ENCODE data around the gene SLC6A8. TPM values are rescaled to one million over a fixed set of nuclear protein-coding genes. Genes with fewer than 3 reads are reported as not detected.

The SLC6A8 gene
- total and polyA plus RNA-seq, 2 of the 4 experiments (the other 2 are of a cell fraction): 7.2 to 25.5 TPM

DNA sequence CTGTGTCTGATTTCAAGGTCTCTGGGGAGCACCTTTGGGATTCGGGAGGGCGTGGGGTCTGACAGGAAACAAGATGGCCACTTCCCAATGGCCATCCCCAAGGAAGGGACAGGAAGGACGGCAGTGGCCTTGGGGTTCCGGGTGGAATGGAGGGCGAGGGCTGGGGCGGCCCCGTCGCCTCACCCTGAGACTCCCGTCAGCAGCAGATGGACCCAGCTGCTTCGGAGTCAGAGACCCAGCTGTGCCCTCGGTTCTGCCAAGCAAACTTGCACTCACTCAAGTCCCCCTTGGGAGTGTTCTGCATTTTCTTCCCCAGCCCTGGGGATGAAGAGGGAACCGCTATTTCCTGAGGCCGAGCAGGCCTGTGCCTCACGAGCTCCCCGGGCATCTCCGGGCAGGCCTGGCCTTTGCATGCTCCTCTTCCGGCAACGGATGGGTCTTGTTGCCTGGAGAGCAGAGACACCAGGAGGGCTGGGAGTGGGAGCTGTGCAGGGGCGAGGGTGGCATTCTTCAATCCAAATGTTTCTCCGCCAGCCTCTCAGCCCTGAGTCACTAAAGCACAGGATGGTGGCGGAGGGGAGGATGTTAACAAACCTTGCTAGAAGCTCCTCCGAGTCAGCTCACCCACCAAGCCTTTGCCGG is 47.6 kb upstream of the SLC6A8 start:
- Histone ChIP-seq H3K4ac (ENCODE audit: low read depth, low read length) (no peak overlapping the region), H3K18ac (ENCODE audit: low read depth, low read length) (no peak overlapping the region), H2BK15ac (ENCODE audit: low read depth, low read length) (no peak overlapping the region), H3K27me3 (ENCODE audit: control insufficient read depth, insufficient read depth, low read length) (peaks cover 48% of the 10 kb centered on the region), H2AK5ac (ENCODE audit: low read depth, low read length) (no peak overlapping the region), H4K91ac (ENCODE audit: insufficient read depth, low read depth, low read length) (no peak overlapping the region), H2AK9ac (replicated peaks; ENCODE audit: low read depth, low read length, poor library complexity) (no peak overlapping the region), H2BK120ac (ENCODE audit: low read depth, low read length) (no peak overlapping the region), H2AFZ (replicated peaks; ENCODE audit: low read length, poor library complexity) (no peak overlapping the region), H3K36me3 (ENCODE audit: control insufficient read depth, insufficient read depth, low read length) (no peaks in the 10 kb centered on the region), H3K27ac (ENCODE audit: insufficient read depth, low read length) (no peak overlapping the region), H3K4me3 (ENCODE audit: insufficient read depth, low read depth, low read length) (no peak overlapping the region), H4K5ac (ENCODE audit: low read depth, low read length) (no peak overlapping the region), H3K79me1 (ENCODE audit: low read depth in 1 of 2, low read length in 2 of 2) (no peaks in the 10 kb centered on the region), H2BK20ac (ENCODE audit: low read depth, low read length) (no peak overlapping the region), H3K9me1 (ENCODE audit: insufficient read depth, low read length) (no peaks in the 10 kb centered on the region), H3K4me1 (ENCODE audit: control insufficient read depth, insufficient read depth, low read length) (no peaks in the 10 kb centered on the region), H3K56ac (ENCODE audit: extremely low read depth, insufficient read depth, low read length) (no peak overlapping the region), H3K4me2 (ENCODE audit: low read depth, low read length) (no peak overlapping the region), H3K14ac (replicated peaks; ENCODE audit: low read depth, low read length) (no peak overlapping the region), H4K20me1 (ENCODE audit: insufficient read depth, low read length) (no peaks in the 10 kb centered on the region), H3K9ac (ENCODE audit: low read depth, low read length) (no peak overlapping the region), H3K9me3 (ENCODE audit: control insufficient read depth, insufficient read depth, low read length) (peaks cover 4% of the 10 kb centered on the region; the same call in 1 of the 2 replicates), H2BK5ac (ENCODE audit: low read depth, low read length, poor library complexity, severe bottlenecking) (no peak overlapping the region), H4K8ac (ENCODE audit: low read depth in 2 of 2, low read length in 2 of 2) (no peak overlapping the region), H3K23ac (ENCODE audit: low read depth, low read length) (no peak overlapping the region)
- dilution Hi-C loops (cut with HindIII; ENCODE audit: low sequenced_read_pairs, unreplicated experiment) (no loop called here), intact Hi-C loops (cut with micrococcal nuclease) (no loop called here), in situ Hi-C loops (cut with MboI; ENCODE audit: low sequenced_read_pairs) (no loop called here)
- ChIA-PET CTCF (no interaction called here), POLR2A (ENCODE audit: unreplicated experiment) (no interaction called here)
- DNase-seq (no peak), ATAC-seq (ENCODE audit: low read depth) (no peak)
- BruUV-seq (replicated peaks): no TSS peak
- TF ChIP-seq, protein P1, sequence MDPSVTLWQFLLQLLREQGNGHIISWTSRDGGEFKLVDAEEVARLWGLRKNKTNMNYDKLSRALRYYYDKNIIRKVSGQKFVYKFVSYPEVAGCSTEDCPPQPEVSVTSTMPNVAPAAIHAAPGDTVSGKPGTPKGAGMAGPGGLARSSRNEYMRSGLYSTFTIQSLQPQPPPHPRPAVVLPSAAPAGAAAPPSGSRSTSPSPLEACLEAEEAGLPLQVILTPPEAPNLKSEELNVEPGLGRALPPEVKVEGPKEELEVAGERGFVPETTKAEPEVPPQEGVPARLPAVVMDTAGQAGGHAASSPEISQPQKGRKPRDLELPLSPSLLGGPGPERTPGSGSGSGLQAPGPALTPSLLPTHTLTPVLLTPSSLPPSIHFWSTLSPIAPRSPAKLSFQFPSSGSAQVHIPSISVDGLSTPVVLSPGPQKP (IDR thresholded peaks at IDR 0.05; ENCODE audit: borderline replicate concordance, low read depth, low read length): no peak
- TF ChIP-seq MAZ (IDR thresholded peaks at IDR 0.05; ENCODE audit: borderline replicate concordance, low read depth, low read length) (no peak), FOS (IDR thresholded peaks at IDR 0.05; ENCODE audit: low read depth, low read length) (no peak), RCOR1 (IDR thresholded peaks at IDR 0.05; ENCODE audit: insufficient replicate concordance, low read length) (no peak), MAFK (IDR thresholded peaks at IDR 0.05; ENCODE audit: low read depth, low read length) (no peak), RFX5 (IDR thresholded peaks at IDR 0.05; ENCODE audit: low read depth, low read length) (no peak), CEBPB (IDR thresholded peaks at IDR 0.05; ENCODE audit: low read depth, low read length) (no peak), MXI1 (IDR thresholded peaks at IDR 0.05; ENCODE audit: borderline replicate concordance, low read depth, low read length) (no peak), POLR2A (IDR thresholded peaks at IDR 0.05; ENCODE audit: low read depth, low read length) (no peak), NFE2L2 (IDR thresholded peaks at IDR 0.05; ENCODE audit: low read depth, low read length) (no peak)
- 75% methylated on average over 12 of the region's 23 CpGs; no CpG with 5 or more reads in 1 of the 2 experiments for WGBS, 2 experiments (ENCODE audit: extremely low coverage in 2 of 2, insufficient read length in 1 of 2)
